Parathyroid adenoma (tissue), 2 donors: ENCODE results near the gene ARHGAP22.

ENCODE experiments used
- H2AFZ ChIP-seq: fragments of 300-600 bp; sonication (generic); one replicate; pipeline ENCODE4 v1.7.0; 2017; ENCODE audit warnings: antibody characterized with exemption, mild to moderate bottlenecking
- H3K27ac ChIP-seq: fragments of 300-600 bp; sonication (generic); one replicate; pipeline ENCODE4 v1.7.0; 2017
- H3K27me3 ChIP-seq: fragments of 300-600 bp; sonication (generic); one replicate; pipeline ENCODE4 v1.7.0; 2017; ENCODE audit warnings: low read length; ENCODE audit not compliant: control insufficient read depth, insufficient read depth
- H3K36me3 ChIP-seq: fragments of 300-600 bp; sonication (generic); one replicate; pipeline ENCODE4 v1.7.0; 2017; ENCODE audit warnings: low read length; ENCODE audit not compliant: control insufficient read depth, insufficient read depth
- H3K4me1 ChIP-seq: fragments of 300-600 bp; sonication (generic); one replicate; pipeline ENCODE4 v1.7.0; 2017; ENCODE audit warnings: control low read depth
- H3K4me2 ChIP-seq: fragments of 300-600 bp; sonication (generic); one replicate; pipeline ENCODE4 v1.7.0; 2017; ENCODE audit warnings: low read length
- H3K4me3 ChIP-seq: fragments of 300-600 bp; sonication (generic); one replicate; pipeline ENCODE4 v1.7.0; 2017; ENCODE audit warnings: low read depth, low read length
- H3K79me2 ChIP-seq: fragments of 300-600 bp; sonication (generic); one replicate; pipeline ENCODE4 v1.7.0; 2017; ENCODE audit warnings: control low read depth
- H3K9ac ChIP-seq: fragments of 300-600 bp; sonication (generic); one replicate; pipeline ENCODE4 v1.7.0; 2017; ENCODE audit warnings: mild to moderate bottlenecking
- H3K9me3 ChIP-seq: fragments of 300-600 bp; sonication (generic); one replicate; pipeline ENCODE4 v1.7.0; 2017; ENCODE audit warnings: low read length; ENCODE audit not compliant: control insufficient read depth
- CTCF ChIP-seq: fragments of 300-600 bp; sonication (generic); IDR thresholded peaks from one replicate; pipeline ENCODE4 v1.7.0; 2017; ENCODE audit warnings: antibody characterized with exemption, mild to moderate bottlenecking
- donor health status: primary hyperparathyroidism.

Gene ARHGAP22

GRCh38 chr10:48518986-48519385 is 85.9 kb downstream of the ARHGAP22 start:
- Histone ChIP-seq H2AFZ (no peak overlapping the region), H3K27ac (no peak overlapping the region), H3K36me3 (no peaks in the 10 kb centered on the region), H3K27me3 (no peaks in the 10 kb centered on the region), H3K4me3 (no peak overlapping the region), H3K9me3 (no peaks in the 10 kb centered on the region), H3K4me1 (peaks cover 3% of the 10 kb centered on the region), H3K9ac (no peak overlapping the region), H3K79me2 (no peaks in the 10 kb centered on the region), H3K4me2 (no peak overlapping the region)
- no peak for TF ChIP-seq CTCF

- TF ChIP-seq CTCF, result no peak
- Histone ChIP-seq H3K36me3 (no peaks in the 10 kb centered on the region), H3K27ac (no peak overlapping the region), H3K4me2 (no peak overlapping the region), H2AFZ (no peak overlapping the region), H3K79me2 (no peaks in the 10 kb centered on the region), H3K9ac (no peak overlapping the region), H3K4me1 (peaks cover 3% of the 10 kb centered on the region), H3K27me3 (no peaks in the 10 kb centered on the region), H3K4me3 (no peak overlapping the region), H3K9me3 (no peaks in the 10 kb centered on the region)
Measured at GRCh38 chr10:48517911-48518811, 86.7 kb downstream of the ARHGAP22 start.

- Histone ChIP-seq H3K27me3 (no peaks in the 10 kb centered on the region), H3K4me3 (no peak overlapping the region), H3K9ac (no peak overlapping the region), H3K9me3 (no peaks in the 10 kb centered on the region), H3K4me2 (no peak overlapping the region), H3K4me1 (no peaks in the 10 kb centered on the region), H2AFZ (no peak overlapping the region), H3K27ac (no peak overlapping the region), H3K79me2 (no peaks in the 10 kb centered on the region), H3K36me3 (no peaks in the 10 kb centered on the region)
- TF ChIP-seq CTCF, result no peak
Measured at GRCh38 chr10:48517482-48517881, 87.4 kb downstream of the ARHGAP22 start.

- Histone ChIP-seq H3K27me3 (no peaks in the 10 kb centered on the region), H3K4me1 (no peaks in the 10 kb centered on the region), H3K9ac (no peak overlapping the region), H3K36me3 (no peaks in the 10 kb centered on the region), H3K9me3 (no peaks in the 10 kb centered on the region), H3K4me2 (no peak overlapping the region), H3K4me3 (no peak overlapping the region), H3K79me2 (no peaks in the 10 kb centered on the region), H2AFZ (no peak overlapping the region), H3K27ac (no peak overlapping the region)
- TF ChIP-seq CTCF, result no peak
Measured at GRCh38 chr10:48516911-48517310, 88.0 kb downstream of the ARHGAP22 start.

GRCh38 chr10:48514916-48515315 is 90.0 kb downstream of the ARHGAP22 start:
- Histone ChIP-seq H3K27me3 (no peaks in the 10 kb centered on the region), H3K4me2 (no peak overlapping the region), H3K9me3 (no peaks in the 10 kb centered on the region), H3K4me1 (no peaks in the 10 kb centered on the region), H3K4me3 (no peak overlapping the region), H3K36me3 (no peaks in the 10 kb centered on the region), H2AFZ (no peak overlapping the region), H3K27ac (no peak overlapping the region), H3K79me2 (no peaks in the 10 kb centered on the region), H3K9ac (no peak overlapping the region)
- TF ChIP-seq CTCF, result no peak
